CD4-positive, alpha-beta T cell treated with Interleukin-17A for 4 hours (primary cell): ENCODE measurements around the gene INTS14.
"Not testable (repeated sequence)": the region's sequence is repeated elsewhere in the genome, so short reads cannot be mapped to it uniquely, and the experiment has no call there.

ENCODE experiments used
- DNase-seq: peaks from one replicate; pipeline ENCODE4 v3.0.0-alpha.2; 2020; ENCODE audit warnings: mixed read lengths

Gene INTS14

DNA sequence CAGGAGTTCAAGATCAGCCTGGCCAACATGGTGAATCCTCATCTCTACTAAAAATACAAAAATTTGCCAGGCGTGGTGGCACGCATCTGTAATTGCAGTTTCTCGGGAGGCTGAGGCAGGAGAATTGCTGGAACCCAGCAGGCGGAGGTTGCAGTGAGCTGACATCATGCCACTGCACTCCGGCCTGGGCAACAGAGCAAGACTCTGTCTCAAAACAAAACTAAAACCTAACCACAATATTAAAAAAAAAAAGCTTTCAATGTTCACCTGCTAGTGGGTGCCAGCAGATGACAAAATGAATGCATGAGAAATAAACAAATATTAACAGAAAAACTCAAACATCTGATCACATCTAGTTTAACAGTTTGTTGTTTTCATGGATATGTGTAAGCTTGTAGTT is 19.8 kb upstream of the INTS14 start:
- no peak for DNase-seq

DNA sequence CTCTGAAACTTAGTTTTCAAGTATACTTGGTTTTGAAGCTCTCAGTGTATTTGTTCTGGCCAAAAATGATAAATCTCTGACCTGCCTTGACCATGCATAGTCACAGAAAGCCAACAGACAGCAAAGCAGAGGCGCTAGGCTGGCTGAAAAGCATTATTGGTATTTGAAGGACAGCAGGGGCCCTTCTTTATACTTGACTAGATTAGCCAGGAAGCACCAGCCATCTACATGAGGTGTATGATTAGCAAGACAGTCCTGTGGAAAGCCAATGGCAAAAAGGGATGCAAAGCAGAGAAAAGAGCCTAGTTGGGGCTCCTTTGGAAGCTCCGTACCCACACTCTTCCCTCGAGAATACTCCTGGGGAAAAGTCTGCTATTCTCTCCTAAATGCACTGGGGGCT is 18.6 kb upstream of the INTS14 start:
- no peak for DNase-seq

DNA sequence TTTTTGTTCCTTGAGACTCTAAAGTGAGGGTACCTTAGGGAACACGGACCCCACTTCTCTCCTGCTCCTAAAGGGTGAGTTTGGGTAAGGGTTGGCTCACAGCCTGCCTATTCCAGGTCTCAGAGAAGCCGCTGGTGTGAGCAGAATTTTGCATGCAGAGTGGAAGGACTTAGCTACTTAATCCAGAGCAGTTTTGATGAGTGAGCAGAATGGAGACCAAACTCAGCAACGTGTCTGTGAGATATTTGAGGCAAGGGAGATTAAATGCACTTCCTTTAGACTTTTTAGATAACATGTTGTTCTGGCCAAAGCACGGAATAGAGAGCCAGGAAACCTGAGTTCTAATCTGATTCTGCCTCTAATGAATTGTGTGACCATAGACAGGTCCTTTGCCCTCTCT is 15.9 kb upstream of the INTS14 start:
- DNase-seq: no peak

DNA sequence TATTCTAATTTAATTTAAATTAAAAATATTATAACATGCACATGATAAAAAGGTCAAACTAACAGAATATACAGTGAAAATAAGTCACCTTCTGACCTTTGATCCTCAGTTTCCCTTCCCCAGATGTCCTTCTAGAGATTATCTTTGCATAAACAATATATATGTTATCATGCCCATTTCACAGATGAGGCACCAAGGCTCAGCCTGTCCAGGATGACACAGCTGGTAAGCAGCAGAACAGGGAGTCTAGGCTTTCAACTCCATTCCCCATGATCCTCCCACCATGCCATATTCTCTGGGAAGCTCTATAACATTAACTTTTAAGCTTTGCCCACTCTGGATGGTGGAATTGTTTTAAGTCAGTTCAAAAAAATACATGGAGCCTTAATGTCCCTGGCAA is 12.2 kb upstream of the INTS14 start:
- no peak for DNase-seq

DNA sequence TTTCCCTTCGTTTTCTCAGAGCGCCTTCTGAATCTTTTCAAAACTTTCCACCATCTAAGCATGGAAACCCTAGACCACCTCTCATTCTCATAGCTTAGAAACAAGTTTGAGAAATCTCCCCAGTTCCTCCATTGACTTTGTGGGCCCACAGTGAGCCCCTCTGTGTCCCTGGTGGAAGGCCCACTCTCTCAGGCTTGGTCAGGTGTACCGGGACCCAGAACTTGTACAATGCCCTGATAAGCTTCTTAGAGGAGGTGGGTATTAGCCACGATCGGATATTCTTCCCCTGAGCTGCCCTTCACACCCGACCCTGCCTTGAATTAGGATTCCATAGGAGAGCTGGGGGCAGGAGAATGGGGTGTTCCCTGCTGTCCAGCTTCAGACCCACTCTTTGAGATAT is 10.7 kb upstream of the INTS14 start, which contains the start of gene SLC24A1:
TSS of gene SLC24A1 (plus strand) at position 301 of the 400 bp plus-strand sequence. CDS start 2,143 bp downstream, outside the sequence.
- DNase-seq: no peak

DNA sequence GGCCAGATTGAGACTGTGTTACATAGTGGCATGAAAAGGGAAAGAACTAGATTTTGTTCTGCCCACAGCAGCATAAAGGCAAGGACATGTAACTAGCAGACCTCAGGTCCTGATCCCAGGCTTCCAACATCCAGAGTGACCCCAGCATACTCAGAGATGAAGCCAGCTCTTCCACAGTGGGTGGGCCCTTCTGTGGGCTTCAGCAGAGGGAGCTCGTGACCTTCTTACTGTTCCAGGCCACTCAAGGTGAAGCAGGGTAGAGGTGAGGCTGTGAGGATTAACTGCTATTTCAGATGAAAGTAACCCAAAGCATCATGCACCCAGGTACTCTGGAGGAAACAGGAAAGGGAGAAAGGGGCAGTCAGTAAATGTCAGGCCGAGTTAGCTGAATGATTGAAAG is 9.9 kb upstream of the INTS14 start:
- no peak for DNase-seq

DNA sequence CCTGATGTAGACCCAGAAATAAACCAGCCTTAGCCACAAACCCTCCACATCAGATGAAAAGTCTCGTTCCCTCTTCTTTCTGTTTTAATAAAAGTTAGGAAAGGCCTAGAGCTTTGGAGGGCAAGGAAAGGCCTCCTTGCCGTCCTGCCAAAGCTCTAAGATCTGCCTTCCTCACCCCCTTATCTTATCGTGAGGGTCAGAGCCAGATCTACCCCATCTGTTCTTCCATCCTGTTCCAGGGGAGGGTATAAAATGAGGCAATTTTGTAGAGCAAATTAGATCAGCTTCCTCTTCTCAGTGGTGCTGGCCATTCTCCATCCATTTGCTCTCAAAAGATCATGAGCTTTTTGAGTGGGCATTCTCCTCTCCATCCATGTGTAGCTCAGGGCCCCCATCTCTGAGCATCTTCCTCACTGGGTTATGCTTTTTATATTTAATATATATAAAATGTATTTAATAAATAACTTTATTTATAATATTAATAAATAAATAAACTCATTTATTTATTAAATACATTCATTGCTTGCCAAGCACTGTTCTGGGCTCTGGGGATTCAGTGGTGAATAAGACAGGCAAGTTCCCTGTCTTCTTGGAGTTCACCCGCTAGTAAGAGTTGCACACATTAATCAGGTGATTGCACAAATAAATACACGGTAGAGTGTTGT is 8.8 kb upstream of the INTS14 start:
- DNase-seq: no peak

DNA sequence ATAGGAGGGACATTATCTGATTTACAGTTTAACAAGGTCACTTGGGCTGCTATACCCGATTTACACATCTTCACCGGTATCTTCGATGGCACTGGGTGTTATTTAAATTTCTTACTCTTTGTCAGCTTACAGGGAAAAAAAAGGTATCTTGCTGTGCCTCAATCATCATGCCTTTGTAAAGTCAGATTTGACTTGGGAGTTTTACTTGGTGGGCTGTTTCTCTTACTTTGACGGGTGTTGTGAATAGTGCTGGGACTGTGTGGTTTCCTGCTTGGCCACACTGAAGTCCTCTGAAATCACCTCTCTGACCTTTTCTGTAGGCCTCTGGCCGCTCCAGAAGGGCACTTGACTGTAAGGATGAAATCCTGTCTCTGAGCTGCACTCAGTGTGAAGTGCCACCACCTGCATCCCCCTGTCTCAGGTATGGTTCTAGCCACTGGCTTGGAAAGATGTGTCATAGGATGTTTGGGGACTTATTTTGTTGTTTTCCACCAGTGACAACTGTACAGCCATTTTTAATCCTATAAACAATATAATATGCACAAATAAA is 7.7 kb upstream of the INTS14 start:
- no peak for DNase-seq

DNA sequence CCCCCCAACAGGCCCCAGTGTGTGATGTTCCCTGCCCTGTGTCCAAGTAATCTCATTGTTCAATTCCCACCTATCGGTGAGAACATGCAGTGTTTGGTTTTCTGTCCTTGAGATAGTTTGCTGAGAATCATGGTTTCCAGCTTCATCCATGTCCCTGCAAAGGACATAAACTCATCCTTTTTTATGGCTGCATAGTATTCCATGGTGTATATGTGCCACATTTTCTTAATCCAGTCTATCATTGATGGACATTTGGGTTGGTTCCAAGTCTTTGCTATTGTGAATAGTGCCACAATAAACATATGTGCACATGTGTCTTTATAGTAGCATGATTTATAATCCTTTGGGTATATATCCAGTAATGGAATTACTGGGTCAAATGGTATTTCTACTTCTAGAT is 5.0 kb upstream of the INTS14 start:
- DNase-seq: not testable (repeated sequence)

DNA sequence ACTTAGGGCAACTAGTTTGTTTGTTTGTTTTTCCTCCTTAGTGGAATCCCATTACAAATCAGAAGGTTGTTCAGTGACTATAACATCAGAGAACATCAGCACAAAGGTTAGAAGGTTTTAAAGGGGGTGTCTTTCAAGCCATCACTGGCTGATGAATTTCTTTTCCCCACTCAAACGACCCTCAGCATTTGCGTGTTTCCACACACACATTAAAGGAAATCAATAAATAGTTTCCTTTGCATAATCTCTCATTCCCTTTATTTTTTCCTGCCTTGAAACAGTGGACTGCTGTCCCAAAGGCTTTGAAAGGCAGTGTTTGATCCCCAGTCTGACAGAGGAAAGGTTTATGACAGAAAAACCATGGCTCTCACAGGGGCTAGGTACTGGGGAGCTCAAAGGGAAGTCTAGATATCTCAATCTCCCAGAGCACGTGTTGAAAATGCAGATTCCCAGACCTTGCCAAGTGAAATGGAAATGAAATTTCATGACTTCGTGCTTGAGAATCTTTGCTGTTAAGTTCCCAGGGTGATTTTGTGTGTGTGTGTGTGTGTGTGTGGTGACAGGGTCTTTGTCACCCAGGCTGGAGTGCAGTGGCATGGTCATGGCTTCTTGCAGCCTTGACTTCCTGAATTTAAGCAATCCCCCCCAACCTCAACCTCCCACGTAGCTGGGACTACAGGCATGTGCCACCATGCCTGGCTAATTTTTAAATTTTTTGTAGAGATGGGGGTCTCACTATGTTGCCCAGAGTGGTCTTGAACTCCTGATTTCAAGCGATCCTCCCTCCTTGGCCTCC is 2.2 kb upstream of the INTS14 start:
- DNase-seq: no peak

DNA sequence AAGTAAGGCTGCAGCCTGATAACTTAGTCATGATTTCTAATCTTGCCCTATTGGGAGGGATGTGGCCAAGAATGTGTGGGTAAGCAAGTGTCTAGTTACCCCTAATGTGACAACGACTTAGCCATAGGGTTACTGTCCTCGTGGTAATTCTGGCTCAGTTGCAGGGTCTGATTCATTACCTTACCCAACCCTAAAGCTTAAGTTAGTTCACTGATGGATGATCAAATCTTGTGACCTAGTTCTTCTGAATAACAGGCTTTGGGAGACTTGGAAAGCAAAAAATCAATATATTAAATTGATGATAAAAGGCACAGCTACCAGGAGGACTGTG is 1.6 kb upstream of the INTS14 start:
- DNase-seq: no peak

DNA sequence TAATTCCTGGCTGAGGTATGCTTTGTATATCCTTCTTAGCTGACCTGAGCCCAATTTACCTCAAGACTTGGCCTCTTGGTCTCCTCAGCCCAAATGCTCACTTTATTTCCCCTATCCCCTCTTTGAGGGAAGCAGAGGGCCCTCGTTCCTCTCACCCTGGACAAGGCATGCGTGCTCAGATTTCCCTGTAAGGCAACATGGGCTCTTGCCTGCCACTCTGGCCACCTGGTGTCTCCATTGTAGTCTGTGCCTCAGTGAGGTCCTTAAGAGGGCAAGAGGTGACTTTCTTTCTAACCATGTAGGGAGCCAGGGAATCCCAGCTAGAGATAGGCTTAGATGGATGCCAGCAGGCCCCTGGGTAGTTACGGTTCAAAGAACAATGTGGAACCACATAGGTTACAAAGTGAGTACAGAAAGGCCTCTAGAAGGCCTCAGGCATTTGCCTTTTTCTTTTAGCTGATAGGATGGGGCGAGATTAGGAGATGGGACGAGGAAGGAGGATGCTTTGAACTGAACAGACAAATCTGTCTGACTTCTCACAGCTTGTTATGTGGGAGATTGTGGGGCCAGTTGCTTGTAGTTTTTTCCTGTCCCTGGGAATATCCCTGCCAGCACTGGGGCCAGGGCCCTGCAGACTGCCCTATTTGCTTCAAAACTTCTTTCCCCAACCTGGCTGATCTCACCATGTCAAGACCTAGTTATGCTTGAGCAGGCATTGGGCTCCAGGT is 1.1 kb upstream of the INTS14 start:
- peak; percentile 7 for DNase-seq

DNA sequence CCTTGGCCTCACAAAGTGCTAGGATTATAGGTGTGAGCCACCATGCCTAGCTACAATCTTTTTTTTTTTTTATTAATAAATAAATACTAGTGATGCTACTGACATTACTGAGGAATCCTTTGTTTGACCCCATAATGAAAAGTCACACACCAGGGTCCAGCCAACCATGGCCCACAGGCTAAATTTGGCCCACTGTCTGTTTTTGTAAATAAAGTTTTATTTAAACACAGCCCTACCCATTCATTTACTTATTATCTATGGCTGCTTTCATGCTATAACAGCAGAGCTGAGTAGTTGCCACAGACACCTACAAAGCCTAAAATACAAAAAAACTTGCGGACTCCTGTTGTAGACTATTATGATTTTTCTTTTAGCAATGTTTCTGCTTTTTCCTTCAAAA is 7.4 kb downstream of the INTS14 start:
- DNase-seq: no peak

DNA sequence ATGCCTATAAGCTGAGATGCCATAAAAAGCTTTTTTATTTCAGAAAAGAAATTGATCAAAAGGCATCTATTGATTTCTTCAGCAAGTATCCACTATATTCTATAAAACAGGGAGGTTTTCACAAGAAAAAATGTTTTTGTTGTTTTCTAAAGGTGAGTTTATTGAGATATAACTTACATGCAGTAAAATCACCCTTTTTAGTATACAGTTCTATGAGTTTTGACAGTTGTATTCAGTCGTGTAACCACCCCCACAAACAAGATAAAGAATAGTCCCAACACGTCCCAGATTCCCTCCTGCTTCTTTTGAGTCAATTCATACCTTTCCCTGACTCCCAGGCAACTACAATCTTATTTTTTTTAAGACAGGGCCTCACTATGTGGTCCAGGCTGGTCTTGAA is 7.8 kb downstream of the INTS14 start:
- DNase-seq: no peak

DNA sequence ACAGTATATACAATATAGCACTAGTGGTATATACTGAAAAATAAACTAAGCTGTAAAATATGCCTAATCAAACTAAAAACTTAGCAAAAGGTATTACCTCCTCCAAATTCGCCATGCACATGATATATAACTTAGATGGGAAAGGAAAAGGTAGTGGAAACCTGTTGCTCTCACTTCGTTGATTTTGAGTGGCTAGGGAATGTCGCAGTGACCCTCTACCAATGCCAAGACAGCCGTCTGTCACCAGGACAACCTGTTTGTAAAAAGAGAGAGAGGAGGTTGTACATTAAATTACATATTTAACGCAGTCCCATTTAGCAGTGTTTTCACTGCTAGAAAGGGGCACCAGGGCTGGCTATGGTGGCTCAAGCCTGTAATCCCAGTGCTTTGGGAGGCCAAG is 11.3 kb downstream of the INTS14 start:
- no peak for DNase-seq

DNA sequence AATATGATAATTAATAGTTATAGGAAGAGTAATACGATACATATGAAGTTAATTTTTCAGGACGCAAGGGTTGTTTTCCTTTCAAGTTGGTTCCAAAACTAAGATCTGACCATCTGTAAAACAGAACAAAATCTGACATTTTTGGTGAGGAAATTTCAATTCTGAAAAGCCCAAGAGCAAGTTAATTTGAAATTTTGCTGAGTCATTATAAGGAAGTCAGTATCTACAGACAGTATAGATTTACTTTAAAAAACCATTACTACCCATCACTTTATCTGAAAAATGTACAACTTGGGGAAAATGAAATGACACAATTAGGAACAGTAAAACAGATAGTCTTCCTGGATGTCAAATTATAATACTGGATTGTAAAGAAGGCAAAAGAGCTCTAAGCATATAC is 12.5 kb downstream of the INTS14 start:
- no peak for DNase-seq

DNA sequence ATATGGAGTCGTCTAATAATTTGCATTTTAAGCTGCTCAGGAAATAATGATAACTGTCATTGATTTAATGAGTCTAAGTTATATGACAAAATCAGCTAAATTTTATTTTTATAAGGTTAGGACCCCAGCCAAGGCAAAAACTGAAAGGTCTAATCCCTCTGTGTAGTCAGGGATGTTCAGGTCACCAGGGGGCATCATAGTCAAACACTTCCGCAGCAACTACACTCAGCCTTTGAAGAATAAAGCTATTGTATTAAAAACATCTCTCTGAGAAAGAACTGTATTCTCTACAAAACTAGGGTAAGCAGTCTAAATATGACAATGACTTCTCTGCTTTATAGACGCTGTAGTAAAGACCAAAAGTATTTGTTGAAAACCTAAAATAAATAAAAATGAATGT is 15.0 kb downstream of the INTS14 start:
- DNase-seq: peak; percentile 19

DNA sequence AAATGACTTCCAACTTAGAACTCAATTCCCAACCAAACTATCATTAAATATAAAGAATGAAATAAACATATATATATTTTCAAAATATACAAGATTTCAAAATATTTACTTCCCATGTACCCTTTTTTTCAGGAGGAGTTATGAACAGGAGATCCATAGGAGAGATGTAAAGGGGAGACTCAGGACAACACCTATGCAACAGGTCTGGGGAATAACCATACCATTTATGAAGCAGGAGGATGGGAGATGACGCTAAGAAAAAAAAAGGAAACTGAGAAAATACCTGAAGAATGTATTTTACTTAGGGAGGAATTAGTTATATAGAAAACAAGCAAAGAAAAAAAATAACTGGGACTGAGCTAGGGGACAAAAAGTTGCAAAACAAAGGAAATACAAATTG is 23.8 kb downstream of the INTS14 start:
- DNase-seq: no peak

DNA sequence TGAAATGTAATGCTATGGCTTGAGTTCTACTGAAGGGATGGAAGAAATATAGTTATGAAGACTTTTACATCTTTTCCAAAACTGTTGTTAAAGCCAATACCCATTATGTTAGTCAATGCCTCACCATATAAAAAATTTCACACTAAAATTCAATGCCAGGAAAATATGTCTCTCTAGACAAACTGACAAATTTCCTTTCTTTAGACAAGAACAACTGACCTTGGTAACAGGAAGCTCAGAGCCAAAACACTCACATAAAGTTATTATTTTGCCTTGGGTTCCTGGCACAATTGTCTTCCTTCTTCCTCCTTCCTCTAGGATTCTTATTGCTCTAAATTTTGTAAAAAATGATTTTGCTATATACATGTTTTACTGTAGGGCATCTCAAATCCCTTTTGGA is 26.7 kb downstream of the INTS14 start:
- no peak for DNase-seq

DNA sequence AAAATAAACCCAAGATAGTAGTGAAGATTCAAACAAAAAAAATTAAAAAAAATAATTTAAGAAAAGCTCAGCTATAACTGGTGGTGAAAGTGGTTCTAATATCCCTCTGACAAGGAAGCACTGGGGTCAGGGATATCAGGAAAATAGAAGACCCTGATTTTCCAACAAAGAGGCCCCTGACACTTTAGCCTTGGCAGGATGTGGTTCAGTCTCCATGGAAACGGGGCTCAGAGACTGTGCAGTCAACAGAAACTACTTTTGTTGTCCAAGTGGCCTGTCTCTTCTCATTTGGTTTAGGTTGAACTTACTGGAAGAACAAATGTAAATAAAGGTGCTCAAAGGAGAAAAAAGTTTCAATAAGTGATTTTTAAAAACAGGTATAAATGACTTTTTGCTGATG is 27.2 kb downstream of the INTS14 start:
- DNase-seq: peak; percentile 53

DNA sequence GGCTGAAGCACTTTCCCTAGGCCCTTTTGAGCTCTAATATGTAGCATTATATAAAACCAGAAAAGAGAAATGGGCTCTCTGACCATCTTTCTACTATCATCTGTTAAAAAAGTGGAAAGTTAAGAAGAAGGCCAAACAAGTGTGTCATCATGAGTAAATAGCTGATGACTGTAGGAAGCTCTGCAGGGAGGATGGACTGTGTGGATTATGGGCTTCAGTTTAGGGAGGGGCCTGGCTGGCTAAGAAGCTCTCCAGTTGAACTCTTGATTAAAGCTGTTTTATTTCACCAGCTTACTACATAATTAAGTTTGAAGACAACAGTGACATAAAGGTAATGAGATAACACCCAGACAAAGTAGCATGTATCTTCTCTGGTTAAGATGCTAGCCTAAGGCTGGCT is 30.6 kb downstream of the INTS14 start:
- no peak for DNase-seq

DNA sequence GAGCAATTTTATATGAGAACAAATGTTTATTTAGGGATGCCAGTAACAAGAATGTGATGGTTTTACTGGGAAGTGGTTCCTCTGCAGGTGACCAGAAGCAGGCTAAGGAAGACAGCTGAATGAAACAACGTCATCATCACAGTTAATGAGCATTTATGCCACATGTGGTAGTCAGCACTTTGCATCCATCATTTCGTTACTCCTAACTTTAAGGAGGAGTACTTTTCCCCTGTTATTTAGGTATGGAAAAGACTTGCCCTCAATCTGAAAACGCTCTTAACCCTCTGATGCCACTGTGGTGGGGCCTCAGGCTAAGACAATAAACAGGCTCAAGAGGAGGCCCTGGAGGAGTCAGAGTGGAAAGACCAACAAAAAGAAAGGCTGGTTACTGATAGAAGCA is 31.2 kb downstream of the INTS14 start:
- no peak for DNase-seq

DNA sequence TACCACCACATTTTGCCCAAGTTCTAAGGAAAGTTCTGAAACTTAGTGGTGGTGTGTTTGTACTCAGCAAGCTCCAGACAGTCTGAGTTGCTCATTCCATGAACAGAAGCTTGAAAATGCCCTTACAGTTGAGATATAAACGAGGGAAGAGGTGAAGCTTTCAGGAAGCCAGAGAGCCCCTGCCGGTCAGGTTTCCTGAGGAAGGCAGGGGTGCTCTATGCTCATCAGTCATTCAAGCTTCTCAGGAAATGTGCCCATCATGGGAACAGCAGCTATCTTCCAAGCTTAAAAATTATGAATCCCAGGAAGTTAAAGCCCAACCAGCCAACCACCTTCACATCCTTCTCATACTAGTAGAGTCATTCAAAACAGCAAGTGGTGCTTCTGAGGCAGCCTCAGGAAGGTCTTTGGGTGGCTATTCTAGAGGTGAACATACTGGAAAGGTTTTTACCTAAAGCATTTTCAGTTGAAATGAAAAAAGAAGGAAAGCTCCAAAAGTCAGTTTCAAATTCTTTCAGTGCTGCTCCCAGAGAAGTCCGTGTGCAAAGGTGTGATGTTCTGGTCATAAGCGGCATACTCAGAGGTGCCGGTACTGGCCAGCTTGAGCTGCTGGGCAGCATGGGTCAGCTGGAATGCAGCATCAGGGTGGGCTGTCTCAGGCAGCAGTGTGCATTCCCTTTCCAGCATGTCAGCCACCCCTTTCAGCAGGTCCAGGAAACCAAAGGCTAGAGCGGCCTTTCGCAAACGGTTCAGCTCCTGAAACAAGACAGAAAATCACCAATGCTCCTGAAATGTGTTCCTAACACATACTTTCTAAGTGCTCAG is 31.8 kb downstream of the INTS14 start:
- no peak for DNase-seq
